Activated T-helper 1 cell treated with anti-CD3 and anti-CD28 coated beads, Interleukin-12 subunit alpha, Interleukin-12 subunit beta, Interleukin-2, Interleukin-4 antibody, amounts not matched to agents 30 ng/mL and 10 ng/mL and 1 ng/mL, durations not matched to agents 14 hours and 24 hours and 36 hours (primary cell): ENCODE results near the gene SLC35A3. TPM values are rescaled to one million over a fixed set of nuclear protein-coding genes. Genes with fewer than 3 reads are reported as not detected.

ENCODE experiments used
- DNase-seq: peaks from one replicate; pipeline ENCODE4 v3.0.0; 2021; ENCODE audit warnings: low spot score
- H3K27ac Mint-ChIP-seq: one replicate; pipeline ENCODE4 v1.8.0; 2021; ENCODE audit warnings: mild to moderate bottlenecking, mixed read lengths
- H3K27me3 Mint-ChIP-seq: one replicate; pipeline ENCODE4 v1.8.0; 2022; ENCODE audit warnings: mild to moderate bottlenecking, moderate library complexity, mixed read lengths; ENCODE audit not compliant: insufficient read depth
- H3K36me3 Mint-ChIP-seq: one replicate; pipeline ENCODE4 v1.8.0; 2021; ENCODE audit warnings: low read depth, mixed read lengths
- H3K4me1 Mint-ChIP-seq: one replicate; pipeline ENCODE4 v1.8.0; 2021; ENCODE audit warnings: low read depth, mixed read lengths
- H3K4me3 Mint-ChIP-seq: one replicate; pipeline ENCODE4 v1.8.0; 2021; ENCODE audit warnings: mild to moderate bottlenecking, moderate library complexity, mixed read lengths
- H3K9me3 Mint-ChIP-seq: one replicate; pipeline ENCODE4 v1.8.0; 2021; ENCODE audit warnings: mixed read lengths
- intact Hi-C: fragments of 100-400 bp; cut with micrococcal nuclease; formaldehyde crosslinking; loops from one replicate; pipeline ENCODE4 v1.15.1; 2024
- total RNA-seq: library from RNA; stranded (reverse); gene quantifications from 2 replicates; pipeline ENCODE4 v1.2.3, GENCODE V29; 2022

Gene SLC35A3
- total RNA-seq, 1 donor from 2014 or later, result 16.3 TPM

GRCh38 chr1:99979091-99979490, 9.3 kb downstream of the SLC35A3 start:
- no peak overlapping the region for H3K4me3 Mint-ChIP-seq
- H3K4me1 Mint-ChIP-seq, result no peaks in the 10 kb centered on the region
- H3K27ac Mint-ChIP-seq, result no peak overlapping the region
- peaks cover 4% of the 10 kb centered on the region for H3K36me3 Mint-ChIP-seq
- no peaks in the 10 kb centered on the region for H3K9me3 Mint-ChIP-seq
- DNase-seq, result no peak
- intact Hi-C loops, result loop anchor here (10.0 kb wide), 1 partner anchor 916 kb away; the partner anchor contains the start of genes EXTL2 and SLC30A7
- H3K27me3 Mint-ChIP-seq, result no peaks in the 10 kb centered on the region

DNA sequence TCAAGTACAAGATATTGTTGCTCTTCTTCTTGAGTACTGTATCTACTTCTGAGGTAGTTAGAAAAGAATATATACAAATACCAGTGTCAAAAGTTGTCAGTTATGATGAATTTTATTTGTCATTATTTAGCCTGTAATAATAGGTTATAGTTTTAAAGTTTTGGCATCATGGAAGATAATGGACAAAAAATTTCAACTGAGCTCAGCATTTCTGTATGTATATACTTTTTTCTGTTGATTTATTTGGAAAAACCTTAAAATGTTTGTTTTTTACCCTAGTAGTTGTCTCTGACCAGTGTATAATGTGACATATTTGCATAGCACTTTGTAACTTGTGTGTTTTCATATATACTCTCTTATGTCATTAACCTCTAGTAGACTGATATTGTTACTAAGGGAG, 11.1 kb downstream of the SLC35A3 start:
- no peaks in the 10 kb centered on the region for H3K4me1 Mint-ChIP-seq
- H3K27me3 Mint-ChIP-seq, result no peaks in the 10 kb centered on the region
- intact Hi-C loops, result no loop called here
- no peaks in the 10 kb centered on the region for H3K9me3 Mint-ChIP-seq
- H3K27ac Mint-ChIP-seq, result no peak overlapping the region
- H3K36me3 Mint-ChIP-seq, result no peaks in the 10 kb centered on the region
- DNase-seq, result no peak
- H3K4me3 Mint-ChIP-seq, result no peak overlapping the region

GRCh38 chr1:99986656-99987225, 16.9 kb downstream of the SLC35A3 start:
- peaks cover 7% of the 10 kb centered on the region for H3K36me3 Mint-ChIP-seq
- no peaks in the 10 kb centered on the region for H3K4me1 Mint-ChIP-seq
- H3K27ac Mint-ChIP-seq, result no peak overlapping the region
- no peak overlapping the region for H3K4me3 Mint-ChIP-seq
- DNase-seq, result no peak
- intact Hi-C loops, result no loop called here
- H3K27me3 Mint-ChIP-seq, result no peaks in the 10 kb centered on the region
- H3K9me3 Mint-ChIP-seq, result no peaks in the 10 kb centered on the region

DNA sequence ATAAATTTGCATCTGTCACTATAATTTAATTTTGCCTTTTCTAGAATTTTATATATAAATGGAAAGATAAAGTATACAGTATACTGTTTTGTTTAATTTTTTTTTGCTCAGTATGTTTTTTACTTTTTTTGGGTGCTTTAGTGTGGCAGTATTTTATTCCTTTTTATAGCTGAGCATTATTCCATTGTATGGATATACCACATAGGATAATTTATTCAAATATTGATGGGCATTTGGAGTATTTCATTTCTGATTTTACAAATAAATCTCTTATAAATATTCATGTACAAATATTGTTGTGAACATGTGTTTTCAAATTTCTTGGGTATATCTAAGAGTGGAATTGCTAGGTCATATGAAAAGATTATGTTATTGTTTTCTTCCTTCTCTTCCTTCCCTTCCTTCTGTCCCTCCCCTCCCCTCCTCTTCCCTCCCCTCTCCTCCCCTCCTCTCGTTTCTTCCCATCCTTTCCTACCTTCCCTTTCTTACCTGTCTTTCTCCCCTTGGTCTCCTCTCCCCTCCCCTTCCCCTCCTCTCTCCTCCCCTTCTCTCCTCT, 18.5 kb downstream of the SLC35A3 start:
- no peak for DNase-seq
- Mint-ChIP-seq H3K9me3 (peaks cover 8% of the 10 kb centered on the region), H3K4me3 (no peak overlapping the region), H3K36me3 (peaks cover 17% of the 10 kb centered on the region), H3K4me1 (peaks cover 9% of the 10 kb centered on the region), H3K27ac (no peak overlapping the region), H3K27me3 (no peaks in the 10 kb centered on the region)
- intact Hi-C loops, result no loop called here

DNA sequence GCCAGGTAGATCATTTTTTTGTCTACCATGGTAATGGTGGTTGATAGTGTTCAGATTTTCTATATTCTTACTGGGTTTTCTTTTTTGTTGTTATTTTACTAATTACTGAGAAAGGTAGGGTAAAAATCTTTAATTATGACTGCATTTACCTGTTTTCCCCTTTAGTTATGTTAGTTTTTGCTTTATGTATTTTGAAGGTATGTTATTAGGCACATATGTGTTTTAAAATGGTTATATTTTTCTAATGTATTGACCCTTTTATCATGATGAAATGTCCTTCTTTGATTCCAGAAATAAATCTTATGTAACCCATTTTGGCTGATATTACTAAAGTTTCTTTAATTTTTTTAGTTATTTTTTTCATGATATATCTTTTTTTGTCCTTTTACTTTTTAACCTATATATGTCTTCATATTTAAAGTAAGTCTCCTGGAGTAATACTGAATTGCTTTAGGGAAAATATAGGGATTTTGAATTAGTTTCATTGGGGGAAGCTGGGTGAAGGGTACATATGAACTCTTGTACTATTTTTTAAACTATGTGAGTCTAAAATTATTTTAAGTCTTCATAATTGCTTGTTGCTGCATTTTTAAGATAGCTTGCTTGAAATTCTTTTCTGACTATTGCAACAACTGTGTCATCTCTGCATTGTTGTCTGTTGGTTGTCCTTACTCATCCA, 22.4 kb downstream of the SLC35A3 start:
- peaks cover 29% of the 10 kb centered on the region for H3K36me3 Mint-ChIP-seq
- no peak for DNase-seq
- peaks cover 11% of the 10 kb centered on the region for H3K4me1 Mint-ChIP-seq
- intact Hi-C loops, result no loop called here
- H3K27ac Mint-ChIP-seq, result no peak overlapping the region
- no peaks in the 10 kb centered on the region for H3K27me3 Mint-ChIP-seq
- H3K4me3 Mint-ChIP-seq, result no peak overlapping the region
- H3K9me3 Mint-ChIP-seq, result peaks cover 8% of the 10 kb centered on the region

- no peak overlapping the region for H3K4me3 Mint-ChIP-seq
- DNase-seq, result no peak
- intact Hi-C loops, result no loop called here
- no peak overlapping the region for H3K27ac Mint-ChIP-seq
- H3K36me3 Mint-ChIP-seq, result peaks cover 29% of the 10 kb centered on the region
- H3K4me1 Mint-ChIP-seq, result peaks cover 11% of the 10 kb centered on the region
- H3K27me3 Mint-ChIP-seq, result no peaks in the 10 kb centered on the region
- peaks cover 8% of the 10 kb centered on the region for H3K9me3 Mint-ChIP-seq
Observed at GRCh38 chr1:99992760-99993467, 23.1 kb downstream of the SLC35A3 start.

- Mint-ChIP-seq H3K27me3 (no peaks in the 10 kb centered on the region), H3K27ac (no peak overlapping the region)
- intact Hi-C loops, result no loop called here
Observed at GRCh38 chr1:99993468-99993845, 23.7 kb downstream of the SLC35A3 start.

DNA sequence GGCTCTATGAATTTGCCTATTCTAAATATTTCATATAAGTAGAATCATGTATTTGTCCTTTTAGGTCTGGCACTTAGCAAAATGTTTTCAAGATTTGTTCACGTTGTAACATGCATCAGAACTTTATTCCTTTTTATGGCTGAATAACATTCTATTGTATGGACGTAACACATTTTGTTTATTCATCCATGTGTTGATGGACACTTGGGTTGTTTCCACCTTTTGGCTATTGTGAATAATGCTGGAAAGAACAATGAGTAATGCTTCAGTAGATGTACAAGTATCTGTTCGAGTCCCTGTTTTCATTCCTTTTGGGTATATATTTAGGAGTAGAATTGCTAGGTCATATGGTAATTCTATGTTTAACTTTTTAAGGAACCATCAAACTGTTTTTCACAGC, 24.7 kb downstream of the SLC35A3 start:
- peaks cover 11% of the 10 kb centered on the region for H3K4me1 Mint-ChIP-seq
- no peak for DNase-seq
- no peak overlapping the region for H3K4me3 Mint-ChIP-seq
- H3K27me3 Mint-ChIP-seq, result no peaks in the 10 kb centered on the region
- peaks cover 30% of the 10 kb centered on the region for H3K36me3 Mint-ChIP-seq
- intact Hi-C loops, result no loop called here
- H3K27ac Mint-ChIP-seq, result no peak overlapping the region
- peaks cover 8% of the 10 kb centered on the region for H3K9me3 Mint-ChIP-seq

More at GRCh38 chr1:99993468-99993845, 23.7 kb downstream of the SLC35A3 start:
- DNase-seq, result no peak
- Mint-ChIP-seq H3K4me3 (no peak overlapping the region), H3K4me1 (peaks cover 11% of the 10 kb centered on the region), H3K36me3 (peaks cover 29% of the 10 kb centered on the region), H3K9me3 (peaks cover 8% of the 10 kb centered on the region)

- DNase-seq, result no peak
- no peaks in the 10 kb centered on the region for H3K27me3 Mint-ChIP-seq
- intact Hi-C loops, result no loop called here
Observed at GRCh38 chr1:99996951-99997350, 27.2 kb downstream of the SLC35A3 start.

GRCh38 chr1:100001462-100001861, 31.7 kb downstream of the SLC35A3 start:
- no peaks in the 10 kb centered on the region for H3K4me1 Mint-ChIP-seq
- no peak overlapping the region for H3K27ac Mint-ChIP-seq
- DNase-seq, result no peak
- H3K9me3 Mint-ChIP-seq, result peaks cover 19% of the 10 kb centered on the region
- H3K27me3 Mint-ChIP-seq, result no peaks in the 10 kb centered on the region
- peaks cover 26% of the 10 kb centered on the region for H3K36me3 Mint-ChIP-seq
- intact Hi-C loops, result no loop called here
- no peak overlapping the region for H3K4me3 Mint-ChIP-seq

More at GRCh38 chr1:99996951-99997350, 27.2 kb downstream of the SLC35A3 start:
- H3K9me3 Mint-ChIP-seq, result peaks cover 8% of the 10 kb centered on the region
- no peak overlapping the region for H3K27ac Mint-ChIP-seq
- peaks cover 11% of the 10 kb centered on the region for H3K4me1 Mint-ChIP-seq
- peaks cover 26% of the 10 kb centered on the region for H3K36me3 Mint-ChIP-seq
- no peak overlapping the region for H3K4me3 Mint-ChIP-seq

DNA sequence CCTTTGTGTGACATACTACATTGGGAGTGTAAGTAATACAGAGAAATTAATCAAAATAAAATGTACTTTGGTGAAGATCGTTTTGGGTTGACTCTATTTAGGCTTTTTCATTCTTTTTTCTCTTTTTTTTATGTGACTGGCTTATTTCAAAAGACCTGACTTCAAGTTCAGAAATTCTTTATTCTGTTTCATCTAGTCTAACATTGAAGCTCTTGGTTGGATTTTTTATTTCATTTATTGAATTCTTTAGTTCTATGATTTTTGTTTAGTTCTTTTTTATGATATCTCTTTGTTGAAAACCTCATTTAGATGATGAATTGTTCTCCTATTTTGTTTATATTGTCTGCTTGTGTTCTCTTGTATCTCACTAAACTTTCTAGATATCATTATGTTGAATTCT, 35.6 kb downstream of the SLC35A3 start:
- intact Hi-C loops, result no loop called here
- Mint-ChIP-seq H3K27ac (no peak overlapping the region), H3K9me3 (peaks cover 19% of the 10 kb centered on the region), H3K4me1 (no peaks in the 10 kb centered on the region), H3K36me3 (peaks cover 23% of the 10 kb centered on the region), H3K27me3 (no peaks in the 10 kb centered on the region), H3K4me3 (no peak overlapping the region)
- DNase-seq, result no peak

DNA sequence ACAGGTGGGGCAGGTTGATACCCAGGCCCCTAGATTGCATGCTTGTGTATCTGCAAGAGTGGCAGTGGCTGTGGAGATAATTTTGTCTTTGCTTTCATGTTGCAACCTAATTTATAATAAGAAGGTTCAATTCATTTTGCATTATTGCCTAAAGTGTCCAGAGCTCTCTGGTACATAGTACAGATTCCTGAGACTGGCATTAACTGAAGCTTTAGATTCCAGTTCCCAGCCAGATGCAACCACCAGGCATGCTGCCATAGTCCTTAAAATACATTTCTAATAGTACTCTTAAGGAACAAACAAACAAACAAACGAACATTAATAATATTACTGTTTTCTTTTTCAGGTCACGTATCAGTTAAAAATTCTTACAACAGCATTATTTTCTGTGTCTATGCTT, 36.9 kb downstream of the SLC35A3 start:
- no peak overlapping the region for H3K27ac Mint-ChIP-seq
- peaks cover 19% of the 10 kb centered on the region for H3K9me3 Mint-ChIP-seq
- H3K36me3 Mint-ChIP-seq, result peaks cover 23% of the 10 kb centered on the region
- intact Hi-C loops, result no loop called here
- H3K4me1 Mint-ChIP-seq, result no peaks in the 10 kb centered on the region
- DNase-seq, result no peak
- no peaks in the 10 kb centered on the region for H3K27me3 Mint-ChIP-seq
- H3K4me3 Mint-ChIP-seq, result no peak overlapping the region

DNA sequence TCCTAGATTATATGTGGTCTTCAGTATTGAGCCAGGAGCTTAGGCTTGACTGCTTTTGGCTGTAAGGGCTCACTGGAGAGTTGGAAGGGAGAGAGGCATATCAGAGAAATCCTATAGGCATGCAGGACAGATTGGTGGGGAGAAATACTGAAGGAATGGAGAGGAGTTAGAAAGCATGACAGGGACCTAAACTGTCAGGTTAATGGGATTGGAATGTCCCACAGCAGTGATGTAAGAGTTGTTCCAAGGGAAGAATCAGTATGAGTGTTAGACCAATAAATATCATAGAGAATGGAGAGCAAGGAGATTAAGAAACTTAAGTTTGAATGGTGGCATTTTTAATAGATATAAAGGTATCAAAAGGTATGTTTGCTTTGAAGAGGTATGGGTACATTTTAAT, 39.7 kb downstream of the SLC35A3 start:
- intact Hi-C loops, result no loop called here
- H3K27ac Mint-ChIP-seq, result no peak overlapping the region
- no peak overlapping the region for H3K4me3 Mint-ChIP-seq
- H3K4me1 Mint-ChIP-seq, result no peaks in the 10 kb centered on the region
- peaks cover 15% of the 10 kb centered on the region for H3K9me3 Mint-ChIP-seq
- DNase-seq, result no peak
- no peaks in the 10 kb centered on the region for H3K27me3 Mint-ChIP-seq
- H3K36me3 Mint-ChIP-seq, result peaks cover 12% of the 10 kb centered on the region
